Prostate gland (tissue), 2 donors: Measurements from ENCODE around the gene MAP6. TPM values are rescaled to one million over a fixed set of nuclear protein-coding genes. Genes with fewer than 3 reads are reported as not detected.

Experiments
- DNase-seq: peaks from one replicate; pipeline ENCODE4 v3.0.0-alpha.2; 2019; ENCODE audit warnings: low spot score
- H3K27ac ChIP-seq, 2 donors: fragments of 200-600 bp; sonication (generic); 2 replicates each; pipeline ENCODE4 v1.5.1; 2017 to 2019
- H3K27me3 ChIP-seq: fragments of 200-600 bp; sonication (generic); replicated peaks from 2 replicates; pipeline ENCODE4 v1.5.1; 2019; ENCODE audit not compliant: insufficient read depth
- H3K36me3 ChIP-seq, 2 donors: fragments of 200-600 bp; sonication (generic); 1 replicate in 1 of 2; 2 replicates in 1 of 2; pipeline versions ENCODE4 v1.5.1 to v1.8.1; 2017 to 2019
- H3K4me1 ChIP-seq: fragments of 200-600 bp; sonication (generic); replicated peaks from 2 replicates; pipeline ENCODE4 v1.5.1; 2019
- H3K4me3 ChIP-seq, 2 donors: fragments of 200-600 bp; sonication (generic); 2 replicates each; pipeline ENCODE4 v1.5.1; 2017 to 2019
- H3K9me3 ChIP-seq: fragments of 200-600 bp; sonication (generic); 2 replicates; pipeline ENCODE4 v1.5.1; 2017
- CTCF ChIP-seq, 4 experiments: fragments of 200-600 bp in 2 of 4; fragments of 450-650 bp in 2 of 4; sonication (generic) in 2 of 4; IDR thresholded peaks; 1 replicate in 3 of 4; 2 replicates in 1 of 4; pipeline ENCODE4 v1.5.1; 2016 to 2019; ENCODE audit warnings: antibody characterized with exemption in 4 of 4, mild to moderate bottlenecking in 2 of 4, moderate library complexity in 2 of 4
- POLR2A ChIP-seq: fragments of 450-650 bp; IDR thresholded peaks from one replicate; pipeline ENCODE4 v1.6.1; 2016; ENCODE audit warnings: antibody characterized with exemption, mild to moderate bottlenecking
- POLR2AphosphoS5 ChIP-seq: sonication (generic); formaldehyde crosslinking; IDR thresholded peaks from one replicate; pipeline ENCODE4 v1.6.1; 2017; ENCODE audit warnings: antibody characterized with exemption
- WGBS: methylation state at CpG from one replicate; pipeline ENCODE4 v1.1.5; 2018; 5-methylcytosine and 5-hydroxymethylcytosine counted together
- intact Hi-C: fragments of 100-400 bp; cut with DNase I; formaldehyde crosslinking; loops from one replicate; pipeline ENCODE4 v1.14.2; 2022
- total RNA-seq, 2 donors: library from RNA; depleted of rRNA; stranded (reverse); fragments of >200 nt; gene quantifications; one replicate each; pipeline ENCODE4 v1.1.0, GENCODE V29; 2016

MAP6 gene
- total RNA-seq, 2 donors from 2014 or later: 15.8 to 21.5 TPM

- no peaks in the 10 kb centered on the region for H3K9me3 ChIP-seq
- H3K36me3 ChIP-seq: no peaks in the 10 kb centered on the region
- intact Hi-C loops: loop anchor here (2.0 to 5.0 kb wide), 2 partner anchors 26 to 319 kb away; no protein-coding TSS in a partner anchor
- no peak for DNase-seq
- no peaks in the 10 kb centered on the region for H3K27me3 ChIP-seq
- no peak overlapping the region for H3K4me3 ChIP-seq
- TF ChIP-seq POLR2AphosphoS5: no peak
- TF ChIP-seq CTCF (IDR thresholded peaks at IDR 0.05): no peak
- no peak for TF ChIP-seq POLR2A
- no peaks in the 10 kb centered on the region for H3K4me1 ChIP-seq
- H3K27ac ChIP-seq: no peak overlapping the region
- 97% methylated on average over 8 of the region's 8 CpGs for WGBS
Measured at GRCh38 chr11:75548595-75549272, 120.1 kb downstream of the MAP6 start.

GRCh38 chr11:75547617-75548058, 121.2 kb downstream of the MAP6 start:
- TF ChIP-seq POLR2AphosphoS5 (peak; percentile 22), POLR2A (no peak), CTCF (IDR thresholded peaks at IDR 0.05) (peak; percentile 51 to 85 (median 75))
- no peaks in the 10 kb centered on the region for H3K36me3 ChIP-seq
- intact Hi-C loops: loop anchor here (2.0 to 5.0 kb wide), 2 partner anchors 27 to 320 kb away; no protein-coding TSS in a partner anchor
- H3K4me1 ChIP-seq: no peaks in the 10 kb centered on the region
- no peaks in the 10 kb centered on the region for H3K27me3 ChIP-seq
- DNase-seq: peak; percentile 48
- no peak overlapping the region for H3K27ac ChIP-seq
- H3K4me3 ChIP-seq: no peak overlapping the region
- WGBS: 21% methylated on average over 7 of the region's 7 CpGs
- no peaks in the 10 kb centered on the region for H3K9me3 ChIP-seq

GRCh38 chr11:75547177-75547576, 121.7 kb downstream of the MAP6 start:
- Histone ChIP-seq H3K27me3 (no peaks in the 10 kb centered on the region), H3K36me3 (no peaks in the 10 kb centered on the region), H3K4me3 (no peak overlapping the region), H3K4me1 (no peaks in the 10 kb centered on the region), H3K27ac (no peak overlapping the region), H3K9me3 (no peaks in the 10 kb centered on the region)
- TF ChIP-seq POLR2A: no peak
- no peak for TF ChIP-seq CTCF (IDR thresholded peaks at IDR 0.05)
- TF ChIP-seq POLR2AphosphoS5: no peak
- DNase-seq: no peak
- WGBS: 81% methylated on average over 1 of the region's 1 CpG
- intact Hi-C loops: loop anchor here (5.0 kb wide), 1 partner anchor 320 kb away; no protein-coding TSS in a partner anchor

- TF ChIP-seq CTCF (IDR thresholded peaks at IDR 0.05) (no peak), POLR2AphosphoS5 (no peak), POLR2A (no peak)
- intact Hi-C loops: no loop called here
Measured at GRCh38 chr11:75543806-75544205, 125.0 kb downstream of the MAP6 start.

GRCh38 chr11:75542088-75542438, 126.8 kb downstream of the MAP6 start:
- no peaks in the 10 kb centered on the region for H3K4me1 ChIP-seq
- intact Hi-C loops: no loop called here
- 100% methylated on average over 1 of the region's 1 CpG for WGBS
- no peak for DNase-seq
- H3K4me3 ChIP-seq: no peak overlapping the region
- no peak overlapping the region for H3K27ac ChIP-seq
- no peaks in the 10 kb centered on the region for H3K27me3 ChIP-seq
- H3K36me3 ChIP-seq: no peaks in the 10 kb centered on the region
- no peak for TF ChIP-seq POLR2AphosphoS5
- no peak for TF ChIP-seq POLR2A
- no peak for TF ChIP-seq CTCF (IDR thresholded peaks at IDR 0.05)
- no peaks in the 10 kb centered on the region for H3K9me3 ChIP-seq

More at GRCh38 chr11:75543806-75544205, 125.0 kb downstream of the MAP6 start:
- no peaks in the 10 kb centered on the region for H3K9me3 ChIP-seq
- no peaks in the 10 kb centered on the region for H3K36me3 ChIP-seq
- no peak for DNase-seq
- H3K27ac ChIP-seq: no peak overlapping the region
- WGBS: 94% methylated on average over 6 of the region's 6 CpGs
- no peaks in the 10 kb centered on the region for H3K27me3 ChIP-seq
- H3K4me3 ChIP-seq: no peak overlapping the region
- H3K4me1 ChIP-seq: no peaks in the 10 kb centered on the region
